Epidermal melanocyte (primary cell): ENCODE data around the gene C2orf49.
A peak's percentile ranks its signal among the peaks of the same experiment; 100 is the strongest.

ENCODE experiments used
- DNase-seq: peaks from one replicate; pipeline ENCODE4 v3.0.0; 2011; ENCODE audit warnings: low spot score; ENCODE audit not compliant: insufficient read length

C2orf49 gene

GRCh38 chr2:105381101-105381668 is 43.8 kb downstream of the C2orf49 start:
- no peak for DNase-seq

GRCh38 chr2:105382177-105382576 is 44.8 kb downstream of the C2orf49 start:
- no peak for DNase-seq

GRCh38 chr2:105383432-105384166 is 46.3 kb downstream of the C2orf49 start:
- DNase-seq: no peak

GRCh38 chr2:105384216-105384615 is 46.9 kb downstream of the C2orf49 start:
- DNase-seq: no peak

GRCh38 chr2:105384861-105385260 is 47.5 kb downstream of the C2orf49 start:
- DNase-seq: no peak

- DNase-seq: no peak
These were observed 48.6 kb downstream of the C2orf49 start for GRCh38 chr2:105385731-105386540.

- no peak for DNase-seq
These were observed 49.9 kb downstream of the C2orf49 start for GRCh38 chr2:105387225-105387624.

GRCh38 chr2:105388971-105389381 is 51.6 kb downstream of the C2orf49 start:
- peak; percentile 50 for DNase-seq

- DNase-seq: no peak
These were observed 53.1 kb downstream of the C2orf49 start for GRCh38 chr2:105390454-105390853.

GRCh38 chr2:105391058-105391627 is 53.8 kb downstream of the C2orf49 start:
- DNase-seq: no peak

- no peak for DNase-seq
These were observed 54.7 kb downstream of the C2orf49 start for GRCh38 chr2:105391763-105392662.

GRCh38 chr2:105393373-105394055 is 56.2 kb downstream of the C2orf49 start:
- DNase-seq: no peak

- no peak for DNase-seq
These were observed 57.7 kb downstream of the C2orf49 start for GRCh38 chr2:105394951-105395611.

- no peak for DNase-seq
These were observed 58.4 kb downstream of the C2orf49 start for GRCh38 chr2:105395691-105396090.

- DNase-seq: peak; percentile 84
These were observed 59.1 kb downstream of the C2orf49 start for GRCh38 chr2:105396254-105397024.

GRCh38 chr2:105397025-105397722 is 59.8 kb downstream of the C2orf49 start:
- DNase-seq: no peak

- DNase-seq: no peak
These were observed 60.6 kb downstream of the C2orf49 start for GRCh38 chr2:105397953-105398335.
